Mucosa of stomach (tissue), 1 donor: ENCODE results near the gene TFAP2A.

Experiments used
- H3K27me3 ChIP-seq: one replicate; pipeline ENCODE4 v1.7.0; 2013; ENCODE audit warnings: mild to moderate bottlenecking, low read length; ENCODE audit not compliant: control insufficient read depth, insufficient read depth
- H3K36me3 ChIP-seq: one replicate; pipeline ENCODE4 v1.7.0; 2013; ENCODE audit warnings: low read length; ENCODE audit not compliant: control insufficient read depth, insufficient read depth
- H3K4me1 ChIP-seq: one replicate; pipeline ENCODE4 v1.7.0; 2013; ENCODE audit warnings: mild to moderate bottlenecking, low read length; ENCODE audit not compliant: control insufficient read depth, insufficient read depth
- H3K4me3 ChIP-seq: one replicate; pipeline ENCODE4 v1.7.0; 2013; ENCODE audit warnings: low read length
- H3K9ac ChIP-seq: one replicate; pipeline ENCODE4 v1.7.0; 2013; ENCODE audit warnings: mild to moderate bottlenecking, low read length, moderate library complexity
- H3K9me3 ChIP-seq: one replicate; pipeline ENCODE4 v1.7.0; 2013; ENCODE audit warnings: mild to moderate bottlenecking, low read length, moderate library complexity; ENCODE audit not compliant: control insufficient read depth
- donor health status: Pancreatic carcinoma.

TFAP2A gene

GRCh38 chr6:10424040-10424439, 9.2 kb upstream of the TFAP2A start:
- Histone ChIP-seq H3K36me3 (no peaks in the 10 kb centered on the region), H3K9me3 (no peaks in the 10 kb centered on the region), H3K4me1 (peaks cover 14% of the 10 kb centered on the region), H3K27me3 (peaks cover 82% of the 10 kb centered on the region), H3K4me3 (no peak overlapping the region), H3K9ac (no peak overlapping the region)

GRCh38 chr6:10422737-10423034, 7.8 kb upstream of the TFAP2A start:
- H3K4me3 ChIP-seq, result no peak overlapping the region
- peaks cover 91% of the 10 kb centered on the region for H3K27me3 ChIP-seq
- H3K9ac ChIP-seq, result no peak overlapping the region
- peaks cover 14% of the 10 kb centered on the region for H3K4me1 ChIP-seq
- H3K9me3 ChIP-seq, result no peaks in the 10 kb centered on the region
- no peaks in the 10 kb centered on the region for H3K36me3 ChIP-seq

GRCh38 chr6:10421921-10422736, 7.3 kb upstream of the TFAP2A start:
- Histone ChIP-seq H3K4me3 (no peak overlapping the region), H3K36me3 (no peaks in the 10 kb centered on the region), H3K9ac (no peak overlapping the region), H3K4me1 (peaks cover 16% of the 10 kb centered on the region), H3K9me3 (no peaks in the 10 kb centered on the region), H3K27me3 (peaks cover 96% of the 10 kb centered on the region)

- no peaks in the 10 kb centered on the region for H3K9me3 ChIP-seq
- peaks cover 100% of the 10 kb centered on the region for H3K27me3 ChIP-seq
- H3K4me3 ChIP-seq, result no peak overlapping the region
- H3K4me1 ChIP-seq, result peaks cover 16% of the 10 kb centered on the region
- no peaks in the 10 kb centered on the region for H3K36me3 ChIP-seq
- no peak overlapping the region for H3K9ac ChIP-seq
These were observed 6.5 kb upstream of the TFAP2A start for GRCh38 chr6:10421158-10421920.

GRCh38 chr6:10420546-10421157, 5.8 kb upstream of the TFAP2A start:
- Histone ChIP-seq H3K4me3 (no peak overlapping the region), H3K4me1 (peaks cover 12% of the 10 kb centered on the region), H3K27me3 (peaks cover 100% of the 10 kb centered on the region)

GRCh38 chr6:10419749-10420545, 5.1 kb upstream of the TFAP2A start:
- Histone ChIP-seq H3K9ac (no peak overlapping the region), H3K36me3 (no peaks in the 10 kb centered on the region), H3K9me3 (no peaks in the 10 kb centered on the region), H3K27me3 (peaks cover 100% of the 10 kb centered on the region), H3K4me1 (peaks cover 13% of the 10 kb centered on the region), H3K4me3 (no peak overlapping the region)

More at GRCh38 chr6:10420546-10421157, 5.8 kb upstream of the TFAP2A start:
- Histone ChIP-seq H3K9me3 (no peaks in the 10 kb centered on the region), H3K36me3 (no peaks in the 10 kb centered on the region), H3K9ac (no peak overlapping the region)

- H3K4me3 ChIP-seq, result no peak overlapping the region
- peaks cover 100% of the 10 kb centered on the region for H3K27me3 ChIP-seq
These were observed 4.2 kb upstream of the TFAP2A start for GRCh38 chr6:10418862-10419748.

GRCh38 chr6:10418361-10418861, 3.5 kb upstream of the TFAP2A start:
- Histone ChIP-seq H3K36me3 (no peaks in the 10 kb centered on the region), H3K9ac (no peak overlapping the region), H3K4me1 (peaks cover 28% of the 10 kb centered on the region), H3K27me3 (peaks cover 100% of the 10 kb centered on the region), H3K9me3 (no peaks in the 10 kb centered on the region), H3K4me3 (no peak overlapping the region)

More at GRCh38 chr6:10418862-10419748, 4.2 kb upstream of the TFAP2A start:
- Histone ChIP-seq H3K4me1 (peaks cover 21% of the 10 kb centered on the region), H3K9ac (no peak overlapping the region), H3K36me3 (no peaks in the 10 kb centered on the region), H3K9me3 (no peaks in the 10 kb centered on the region)

- Histone ChIP-seq H3K27me3 (peaks cover 100% of the 10 kb centered on the region), H3K4me3 (no peak overlapping the region), H3K4me1 (peaks cover 34% of the 10 kb centered on the region), H3K9me3 (no peaks in the 10 kb centered on the region), H3K36me3 (no peaks in the 10 kb centered on the region), H3K9ac (no peak overlapping the region)
These were observed 2.8 kb upstream of the TFAP2A start for GRCh38 chr6:10417681-10418104.

GRCh38 chr6:10416863-10417641, 2.2 kb upstream of the TFAP2A start:
- Histone ChIP-seq H3K4me3 (no peak overlapping the region), H3K36me3 (no peaks in the 10 kb centered on the region), H3K4me1 (peaks cover 34% of the 10 kb centered on the region), H3K27me3 (peaks cover 98% of the 10 kb centered on the region), H3K9me3 (no peaks in the 10 kb centered on the region), H3K9ac (no peak overlapping the region)
